HG02970 (cell line): ENCODE results near the gene TMEM25.
"Not testable (repeated sequence)": the region's sequence is repeated elsewhere in the genome, so short reads cannot be mapped to it uniquely, and the experiment has no call there.

ENCODE experiments used
- ATAC-seq: cut with Tn5 transposase; IDR thresholded peaks from one replicate; pipeline ENCODE4 v1.9.1; 2021; ENCODE audit warnings: mild to moderate bottlenecking, moderate library complexity, moderate number of reproducible peaks; ENCODE audit not compliant: unreplicated experiment, low FRiP score

The TMEM25 gene

GRCh38 chr11:118531597-118532084, 649 bp downstream of the TMEM25 start:
- no peak for ATAC-seq

GRCh38 chr11:118532091-118532490, 1.1 kb downstream of the TMEM25 start:
- ATAC-seq, result no peak

- no peak for ATAC-seq
Measured at GRCh38 chr11:118532852-118533768, 2.1 kb downstream of the TMEM25 start.

GRCh38 chr11:118533769-118534729, 3.1 kb downstream of the TMEM25 start:
- no peak for ATAC-seq

GRCh38 chr11:118535261-118535660, 4.3 kb downstream of the TMEM25 start:
- no peak for ATAC-seq

GRCh38 chr11:118536726-118537125, 5.7 kb downstream of the TMEM25 start:
- ATAC-seq, result no peak

GRCh38 chr11:118537409-118537980, 6.5 kb downstream of the TMEM25 start:
- no peak for ATAC-seq

- ATAC-seq, result no peak
Measured at GRCh38 chr11:118544010-118544646, 13.1 kb downstream of the TMEM25 start.

GRCh38 chr11:118544647-118545010, 13.6 kb downstream of the TMEM25 start:
- no peak for ATAC-seq

GRCh38 chr11:118545533-118545932, 14.5 kb downstream of the TMEM25 start:
- ATAC-seq, result no peak

GRCh38 chr11:118547132-118547531, 16.1 kb downstream of the TMEM25 start:
- ATAC-seq, result no peak

- ATAC-seq, result no peak
Measured at GRCh38 chr11:118552341-118552740, 21.3 kb downstream of the TMEM25 start.

GRCh38 chr11:118560806-118561205, 29.8 kb downstream of the TMEM25 start:
- no peak for ATAC-seq

GRCh38 chr11:118565051-118565450, 34.1 kb downstream of the TMEM25 start:
- no peak for ATAC-seq

GRCh38 chr11:118569670-118570069, 38.7 kb downstream of the TMEM25 start:
- ATAC-seq, result no peak

- no peak for ATAC-seq
Measured at GRCh38 chr11:118570787-118571186, 39.8 kb downstream of the TMEM25 start.

GRCh38 chr11:118571701-118572060, 40.7 kb downstream of the TMEM25 start:
- ATAC-seq, result not testable (repeated sequence)

- ATAC-seq, result peak; percentile 54
Measured at GRCh38 chr11:118572061-118572980, 41.3 kb downstream of the TMEM25 start, which contains the start of gene ARCN1. Gene ARCN1 (plus strand): TSS chr11:118572409. CDS start chr11:118572548, 139 bp downstream.

- ATAC-seq, result peak; percentile 31
Measured at GRCh38 chr11:118572981-118573550, 42.1 kb downstream of the TMEM25 start.
